Astrocyte of the cerebellum (primary cell): Measurements from ENCODE around the gene DNAJC11.
A peak's percentile ranks its signal among the peaks of the same experiment; 100 is the strongest.
"Not testable (repeated sequence)": the region's sequence is repeated elsewhere in the genome, so short reads cannot be mapped to it uniquely, and the experiment has no call there.

Source experiments
- DNase-seq: peaks from one replicate; pipeline ENCODE4 v3.0.0-alpha.2; 2011; ENCODE audit warnings: low read depth
- H3K4me3 ChIP-seq: 2 replicates; pipeline ENCODE4 v1.5.1; 2011; ENCODE audit warnings: mild to moderate bottlenecking, low read depth, low read length, moderate library complexity
- CTCF ChIP-seq: IDR thresholded peaks from 2 replicates; pipeline ENCODE4 v1.5.1; 2012; ENCODE audit warnings: low read length, low read depth, moderate library complexity, mild to moderate bottlenecking; ENCODE audit errors: missing control alignments
- in situ Hi-C: cut with HindIII; loops from 2 replicates; pipeline ENCODE4 v1.10.0; 2017; ENCODE audit warnings: low sequenced_read_pairs

DNAJC11 gene

GRCh38 chr1:6724517-6725141 is 23.0 kb upstream of the DNAJC11 start:
- in situ Hi-C loops, result loop anchor here (5.0 kb wide), 1 partner anchor 48 kb away; no protein-coding TSS in a partner anchor
- DNase-seq, result peak; percentile 56
- no peak for TF ChIP-seq CTCF
- no peak overlapping the region for H3K4me3 ChIP-seq

- no peak for DNase-seq
- TF ChIP-seq CTCF, result no peak
- H3K4me3 ChIP-seq, result no peak overlapping the region
- in situ Hi-C loops, result no loop called here
Measured at GRCh38 chr1:6723621-6724428, 22.2 kb upstream of the DNAJC11 start.

GRCh38 chr1:6711174-6711573 is 9.6 kb upstream of the DNAJC11 start:
- in situ Hi-C loops, result no loop called here
- TF ChIP-seq CTCF, result no peak
- no peak overlapping the region for H3K4me3 ChIP-seq
- no peak for DNase-seq

GRCh38 chr1:6704746-6705145 is 3.1 kb upstream of the DNAJC11 start:
- in situ Hi-C loops, result no loop called here
- no peak overlapping the region for H3K4me3 ChIP-seq
- DNase-seq, result no peak
- no peak for TF ChIP-seq CTCF

- in situ Hi-C loops, result no loop called here
- no peak for DNase-seq
- no peak for TF ChIP-seq CTCF
Measured at GRCh38 chr1:6703016-6703415, 1.4 kb upstream of the DNAJC11 start.

GRCh38 chr1:6700853-6701436 is 671 bp downstream of the DNAJC11 start:
- no peak for DNase-seq
- peak overlapping the region; percentile 99 for H3K4me3 ChIP-seq
- in situ Hi-C loops, result no loop called here
- no peak for TF ChIP-seq CTCF

More at GRCh38 chr1:6703016-6703415, 1.4 kb upstream of the DNAJC11 start:
- no peak overlapping the region for H3K4me3 ChIP-seq

- H3K4me3 ChIP-seq, in situ Hi-C loops, DNase-seq: not testable (repeated sequence)
Measured at GRCh38 chr1:6699915-6700314, 1.7 kb downstream of the DNAJC11 start.
